ENCODE measurements around the gene KLHL22.

Gene KLHL22

GRCh38 chr22:20442485-20443284 is 52.9 kb downstream of the KLHL22 start:
- DNase-seq (ENCODE audit: low spot score): no peak

GRCh38 chr22:20441631-20442484 is 53.7 kb downstream of the KLHL22 start:
- no peak for DNase-seq (ENCODE audit: low spot score)

- DNase-seq (ENCODE audit: low spot score): no peak
Measured at GRCh38 chr22:20440637-20441591, 54.7 kb downstream of the KLHL22 start.

GRCh38 chr22:20439928-20440575 is 55.5 kb downstream of the KLHL22 start:
- DNase-seq (ENCODE audit: low spot score): no peak

GRCh38 chr22:20439556-20439927 is 56.1 kb downstream of the KLHL22 start:
- DNase-seq (ENCODE audit: low spot score): no peak

GRCh38 chr22:20438678-20439492 is 56.7 kb downstream of the KLHL22 start:
- no peak for DNase-seq (ENCODE audit: low spot score)

- no peak for DNase-seq (ENCODE audit: low spot score)
Measured at GRCh38 chr22:20438427-20438677, 57.2 kb downstream of the KLHL22 start.

- no peak for DNase-seq (ENCODE audit: low spot score)
Measured at GRCh38 chr22:20437613-20438426, 57.8 kb downstream of the KLHL22 start, which contains the start of gene SCARF2. Gene SCARF2, minus strand, starts transcription at chr22:20437825. Its CDS starts 71 bp downstream, at chr22:20437754.

GRCh38 chr22:20436768-20437612 is 58.6 kb downstream of the KLHL22 start:
- no peak for DNase-seq (ENCODE audit: low spot score)

- DNase-seq (ENCODE audit: low spot score): no peak
Measured at GRCh38 chr22:20436307-20436767, 59.3 kb downstream of the KLHL22 start.

- DNase-seq (ENCODE audit: low spot score): no peak
Measured at GRCh38 chr22:20435436-20436306, 59.9 kb downstream of the KLHL22 start.

GRCh38 chr22:20434773-20435172 is 60.8 kb downstream of the KLHL22 start:
- DNase-seq (ENCODE audit: low spot score): no peak

GRCh38 chr22:20434264-20434751 is 61.3 kb downstream of the KLHL22 start:
- no peak for DNase-seq (ENCODE audit: low spot score)

- DNase-seq (ENCODE audit: low spot score): no peak
Measured at GRCh38 chr22:20433686-20434241, 61.8 kb downstream of the KLHL22 start.

GRCh38 chr22:20433191-20433590 is 62.4 kb downstream of the KLHL22 start:
- no peak for DNase-seq (ENCODE audit: low spot score)

- DNase-seq (ENCODE audit: low spot score): no peak
Measured at GRCh38 chr22:20432244-20432686, 63.3 kb downstream of the KLHL22 start.

GRCh38 chr22:20431511-20432192 is 63.9 kb downstream of the KLHL22 start:
- DNase-seq (ENCODE audit: low spot score): no peak

All from LoVo (cell line).